GM21723 (cell line): Measurements from ENCODE around the gene ZFP91.

ENCODE experiments used
- ATAC-seq: cut with Tn5 transposase; IDR thresholded peaks from one replicate; pipeline ENCODE4 v1.9.1; 2021; ENCODE audit warnings: mild to moderate bottlenecking, moderate library complexity; ENCODE audit not compliant: unreplicated experiment

Gene ZFP91

GRCh38 chr11:58628446-58628845 is 49.6 kb downstream of the ZFP91 start:
- ATAC-seq: no peak

DNA sequence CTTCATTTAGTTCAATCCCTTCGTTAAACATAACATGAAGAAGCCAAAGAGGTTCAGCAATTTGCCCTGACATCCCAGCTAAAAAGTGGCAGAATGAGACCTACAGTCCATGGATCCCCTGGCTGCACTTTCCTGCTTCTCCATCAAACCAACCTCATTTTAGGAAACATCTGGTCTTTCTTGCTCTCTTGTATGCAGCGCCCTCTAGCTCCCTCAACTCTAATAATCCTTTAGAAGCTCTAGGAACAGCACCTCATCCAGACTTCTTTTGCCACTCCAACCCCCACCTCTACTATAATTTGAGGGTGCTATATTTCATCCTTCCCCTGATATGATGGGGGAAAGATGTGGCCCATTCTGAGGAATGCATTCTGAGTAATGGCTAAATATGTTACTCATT is 51.0 kb downstream of the ZFP91 start:
- no peak for ATAC-seq

- no peak for ATAC-seq
These were observed 52.5 kb downstream of the ZFP91 start for GRCh38 chr11:58631378-58631777.

DNA sequence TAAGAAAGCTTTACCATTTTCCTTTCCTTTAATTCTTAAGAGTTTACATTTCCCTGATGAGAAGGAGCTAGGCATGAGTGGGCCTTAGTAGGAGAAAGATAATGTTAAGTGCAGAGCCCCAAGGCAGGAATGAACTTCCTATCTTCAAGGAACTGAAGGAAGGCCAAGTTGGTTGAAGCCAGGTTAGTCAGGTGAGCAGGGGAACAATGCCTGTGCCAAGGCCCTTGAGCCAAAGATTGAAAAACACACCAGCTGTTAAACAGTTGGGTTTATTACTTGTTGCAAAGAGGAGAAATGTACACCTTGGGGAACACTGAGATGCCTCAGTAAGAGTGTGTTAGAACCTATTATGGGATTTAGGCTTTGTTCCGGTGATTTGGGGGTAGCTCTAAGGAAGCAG is 53.6 kb downstream of the ZFP91 start:
- ATAC-seq: no peak

DNA sequence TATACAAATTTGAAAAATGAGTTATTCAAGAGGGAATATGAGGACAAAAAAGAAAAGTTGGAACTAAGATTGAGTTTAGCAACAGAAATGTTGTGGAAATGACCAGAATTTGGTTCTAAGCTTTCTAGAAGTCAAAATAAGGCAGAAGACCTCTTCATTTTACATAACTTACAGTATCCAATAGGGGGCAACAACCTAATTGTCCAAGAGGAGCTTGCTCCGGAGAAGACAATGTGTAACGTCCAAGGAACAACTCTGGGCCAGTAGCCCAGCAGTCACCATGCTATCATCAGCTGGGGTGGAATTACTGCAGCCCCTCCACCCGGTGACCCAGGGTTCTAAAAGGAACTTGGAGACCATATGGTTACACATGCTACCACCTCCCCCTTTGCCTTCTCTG is 57.7 kb downstream of the ZFP91 start:
- ATAC-seq: no peak

- ATAC-seq: no peak
These were observed 58.5 kb downstream of the ZFP91 start for GRCh38 chr11:58637371-58637770.

DNA sequence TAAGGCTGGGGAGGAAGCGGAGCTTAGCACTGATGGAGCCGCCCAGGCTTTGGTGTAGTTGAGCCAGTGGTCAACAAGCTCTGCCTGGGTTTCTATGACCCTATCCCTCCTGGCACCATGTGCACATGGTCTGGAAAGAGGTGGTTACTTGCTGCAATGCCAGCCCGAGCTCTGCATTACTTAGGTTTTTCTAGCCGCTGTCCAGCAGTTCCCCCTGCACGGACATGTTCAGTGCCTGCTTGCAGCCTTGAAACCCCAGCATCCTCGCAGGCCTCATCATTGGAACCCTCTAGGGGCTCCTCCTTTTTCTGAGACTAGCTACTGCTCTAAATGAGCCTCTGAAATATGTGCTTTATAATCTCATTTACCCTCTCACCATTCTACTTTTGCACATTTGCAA is 60.2 kb downstream of the ZFP91 start:
- no peak for ATAC-seq

GRCh38 chr11:58639669-58640068 is 60.8 kb downstream of the ZFP91 start:
- ATAC-seq: no peak

- ATAC-seq: no peak
These were observed 61.6 kb downstream of the ZFP91 start for GRCh38 chr11:58640386-58641023.

- ATAC-seq: no peak
These were observed 62.5 kb downstream of the ZFP91 start for GRCh38 chr11:58641341-58641740.

- ATAC-seq: no peak
These were observed 63.1 kb downstream of the ZFP91 start for GRCh38 chr11:58641803-58642581.

- ATAC-seq: no peak
These were observed 67.0 kb downstream of the ZFP91 start for GRCh38 chr11:58645854-58646253.

DNA sequence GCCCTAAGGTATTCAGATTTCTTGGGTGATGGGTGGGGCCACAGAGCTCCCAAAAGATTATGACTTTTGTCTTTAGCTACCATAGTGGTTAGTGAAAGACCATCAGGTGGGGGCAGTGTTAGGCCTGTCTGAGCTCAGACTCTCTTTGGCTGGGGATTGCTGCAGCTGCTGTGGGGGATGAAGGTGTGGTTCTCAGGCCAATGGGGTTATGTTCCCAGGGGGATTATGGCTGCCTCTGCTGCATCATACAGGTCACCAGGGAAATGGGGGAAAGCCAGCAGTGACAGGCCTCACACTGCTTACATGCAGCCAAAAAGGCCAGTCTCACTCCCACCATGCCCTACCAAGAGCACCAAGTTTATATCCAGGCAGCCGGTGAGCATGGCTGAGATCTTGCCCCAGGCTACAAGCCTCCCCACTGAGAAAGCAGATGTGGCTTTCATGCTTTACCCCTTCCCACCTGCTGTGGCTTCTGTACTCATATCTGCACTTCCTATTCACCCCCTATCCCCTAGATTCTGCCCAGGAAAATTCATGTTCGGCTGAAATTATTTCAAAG is 68.4 kb downstream of the ZFP91 start:
- ATAC-seq: peak; percentile 91

DNA sequence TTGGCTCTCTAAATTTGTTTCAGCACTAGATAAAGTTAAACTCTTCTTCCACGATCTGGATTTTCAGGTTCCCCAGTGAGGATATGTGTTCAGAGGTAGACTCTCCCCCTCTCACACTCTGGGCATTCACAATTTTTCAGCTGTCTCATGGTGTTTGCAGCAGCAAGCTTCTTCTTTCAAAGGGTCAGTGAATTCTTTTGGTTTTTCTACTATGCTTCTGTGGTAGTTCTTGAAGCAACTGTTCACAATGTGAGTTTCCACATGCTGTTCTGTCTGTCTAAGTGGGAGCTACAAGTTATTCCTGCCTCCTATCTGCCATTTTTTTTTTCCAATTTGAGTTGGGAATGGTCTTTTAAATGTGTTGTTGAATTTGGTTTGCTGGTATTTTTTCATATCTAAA is 69.0 kb downstream of the ZFP91 start:
- ATAC-seq: peak; percentile 7

GRCh38 chr11:58649623-58650022 is 70.8 kb downstream of the ZFP91 start:
- no peak for ATAC-seq

- no peak for ATAC-seq
These were observed 71.6 kb downstream of the ZFP91 start for GRCh38 chr11:58650496-58650895.

- ATAC-seq: no peak
These were observed 73.9 kb downstream of the ZFP91 start for GRCh38 chr11:58652726-58653280.

GRCh38 chr11:58654079-58654907 is 75.4 kb downstream of the ZFP91 start:
- peak; percentile 86 for ATAC-seq

- ATAC-seq: peak; percentile 61
These were observed 76.0 kb downstream of the ZFP91 start for GRCh38 chr11:58654908-58655296.

DNA sequence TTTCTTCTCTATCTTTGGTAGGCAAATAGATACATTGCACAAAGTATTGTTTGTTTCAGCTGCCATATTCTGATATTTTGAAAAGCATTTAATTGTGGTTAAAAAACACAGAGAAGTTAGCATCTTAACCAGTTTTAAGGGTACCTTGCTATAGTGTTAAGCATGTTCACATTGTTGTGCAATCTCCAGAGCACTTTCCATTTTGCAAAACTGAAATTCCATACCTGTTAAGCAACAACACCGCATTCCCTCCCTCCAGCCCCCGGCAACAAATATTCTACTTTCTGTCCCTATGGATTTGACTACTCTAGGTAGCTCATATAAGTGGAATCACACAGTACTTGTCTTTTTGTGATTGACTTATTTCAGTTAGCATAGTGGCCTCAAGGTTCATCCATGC is 77.5 kb downstream of the ZFP91 start:
- ATAC-seq: no peak

DNA sequence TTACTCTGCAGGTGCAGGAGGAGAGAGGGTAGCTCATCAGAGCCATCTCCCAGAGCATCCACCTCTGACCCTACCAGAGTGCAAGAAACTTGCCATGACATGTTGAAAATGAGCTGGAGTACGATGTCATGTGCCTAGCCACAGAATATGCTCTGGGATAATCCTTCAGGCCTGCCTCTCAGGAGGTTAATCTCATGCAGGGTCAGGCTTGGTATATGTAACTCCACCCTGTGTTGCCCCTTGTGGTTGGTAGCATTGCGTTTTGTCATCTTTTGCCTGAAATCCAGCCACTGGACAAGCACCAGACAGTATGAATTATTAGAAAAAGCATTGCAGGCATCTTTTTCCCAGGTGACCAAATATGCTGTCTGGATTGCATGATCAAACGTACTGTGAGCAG is 79.8 kb downstream of the ZFP91 start:
- ATAC-seq: no peak
